HepG2 (cell line): Measurements from ENCODE around the gene MLF1. TPM values are rescaled to one million over a fixed set of nuclear protein-coding genes. Genes with fewer than 3 reads are reported as not detected.

ENCODE experiments used
- CEBPZ ChIP-seq: IDR thresholded peaks from 2 replicates; pipeline ENCODE4 v1.6.1; 2012; ENCODE audit warnings: low read length, improper control_type of control experiment
- HDAC6 ChIP-seq: fragments of 200-600 bp; sonication (generic); IDR thresholded peaks from 2 replicates; pipeline ENCODE4 v1.7.0; 2017; ENCODE audit warnings: mild to moderate bottlenecking, antibody characterized with exemption, low read length, low read depth
- KDM6A ChIP-seq: IDR thresholded peaks from 2 replicates; pipeline ENCODE4 v1.6.1; 2016; ENCODE audit warnings: low read depth
- KMT2A ChIP-seq: sonication (generic); formaldehyde crosslinking; IDR thresholded peaks from 2 replicates; pipeline ENCODE4 v1.4.0; 2020; ENCODE audit warnings: missing genetic modification reagents
- NCOA2 ChIP-seq: sonication (generic); formaldehyde crosslinking; IDR thresholded peaks from 2 replicates; pipeline ENCODE4 v1.8.0; 2022; ENCODE audit warnings: inconsistent platforms
- NFRKB ChIP-seq: fragments of 450-650 bp; IDR thresholded peaks from 2 replicates; pipeline ENCODE4 v1.6.1; 2017
- NONO ChIP-seq, 2 experiments: fragments of 450-650 bp in 1 of 2; sonication (generic) in 1 of 2; formaldehyde crosslinking in 1 of 2; IDR thresholded peaks in 1 of 2; conservative IDR thresholded peaks in 1 of 2; 2 replicates each; pipeline versions ENCODE4 v1.6.1 to v1.8.0; 2017 to 2022; ENCODE audit warnings: mild to moderate bottlenecking in 1 of 2, missing genetic modification reagents in 1 of 2, moderate library complexity in 1 of 2
- SALL1 ChIP-seq: sonication (generic); formaldehyde crosslinking; IDR thresholded peaks from 2 replicates; pipeline ENCODE4 v1.8.0; 2022; ENCODE audit warnings: mild to moderate bottlenecking, missing genetic modification reagents
- ZFP82 ChIP-seq: sonication (generic); formaldehyde crosslinking; IDR thresholded peaks from 2 replicates; pipeline ENCODE4 v1.5.1; 2020; ENCODE audit warnings: mild to moderate bottlenecking, missing genetic modification reagents, borderline replicate concordance
- ZNF17 ChIP-seq: sonication (generic); formaldehyde crosslinking; IDR thresholded peaks from 2 replicates; pipeline ENCODE4 v1.5.0; 2020; ENCODE audit warnings: mild to moderate bottlenecking, missing genetic modification reagents
- ZNF530 ChIP-seq: sonication (generic); formaldehyde crosslinking; IDR thresholded peaks from 2 replicates; pipeline ENCODE4 v1.5.0; 2020; ENCODE audit warnings: low read depth, mild to moderate bottlenecking, missing genetic modification reagents
- ZNF761 ChIP-seq: sonication (generic); formaldehyde crosslinking; conservative IDR thresholded peaks from 2 replicates; pipeline ENCODE4 v1.4.0; 2020; ENCODE audit warnings: mild to moderate bottlenecking, missing genetic modification reagents
- ZNF768 ChIP-seq: sonication (generic); formaldehyde crosslinking; IDR thresholded peaks from 2 replicates; pipeline ENCODE4 v1.4.0; 2020; ENCODE audit warnings: missing genetic modification reagents
- ZNF770 ChIP-seq: sonication (generic); formaldehyde crosslinking; IDR thresholded peaks from 2 replicates; pipeline ENCODE4 v1.5.0; 2020; ENCODE audit warnings: mild to moderate bottlenecking, missing genetic modification reagents
- ZNF816 ChIP-seq: sonication (generic); formaldehyde crosslinking; IDR thresholded peaks from 2 replicates; pipeline ENCODE4 v1.8.0; 2022; ENCODE audit warnings: missing genetic modification reagents, mild to moderate bottlenecking, borderline replicate concordance
- polyA plus RNA-seq, 8 experiments: library from polyadenylated mRNA; depleted of rRNA in 3 of 8; stranded (reverse) in 7 of 8; unstranded in 1 of 8; fragments of >200 nt; fragmentation: Illumina TruSeq in 4 of 8; extraction: Trizol in 4 of 8; gene quantifications; 2 replicates each; pipeline versions ENCODE4 v1.2.1 to v1.2.3, GENCODE V29; 2011 to 2016; ENCODE audit warnings: low read depth in 4 of 8, missing spikeins in 1 of 8, mixed read lengths in 1 of 8; ENCODE audit not compliant: insufficient read depth in 1 of 8
- total RNA-seq, 5 experiments: library from RNA; depleted of rRNA; stranded (reverse); fragments of >200 nt; fragmentation: Illumina TruSeq; extraction: Trizol; gene quantifications; 2 replicates each; pipeline ENCODE4 v1.2.3, GENCODE V29; 2016; ENCODE audit warnings: low read depth in 1 of 5
- TF ChIP-seq, protein P1 (sequence below): sonication (generic); formaldehyde crosslinking; IDR thresholded peaks from 2 replicates; pipeline ENCODE4 v1.4.0; 2020; ENCODE audit warnings: missing genetic modification reagents, borderline replicate concordance
- TF ChIP-seq, protein P2 (sequence below): sonication (generic); formaldehyde crosslinking; IDR thresholded peaks from 2 replicates; pipeline ENCODE4 v1.8.0; 2022; ENCODE audit warnings: low read depth, missing genetic modification reagents
- TF ChIP-seq, protein P3 (sequence below): sonication (generic); formaldehyde crosslinking; IDR thresholded peaks from 2 replicates; pipeline ENCODE4 v1.4.0; 2020; ENCODE audit warnings: mild to moderate bottlenecking, missing genetic modification reagents

MLF1 gene
- total and polyA plus RNA-seq, 2 of the 13 experiments (the other 11 are each of a cell fraction or from before 2014, with no cell fraction given), result 0.88 to 1.0 TPM

DNA sequence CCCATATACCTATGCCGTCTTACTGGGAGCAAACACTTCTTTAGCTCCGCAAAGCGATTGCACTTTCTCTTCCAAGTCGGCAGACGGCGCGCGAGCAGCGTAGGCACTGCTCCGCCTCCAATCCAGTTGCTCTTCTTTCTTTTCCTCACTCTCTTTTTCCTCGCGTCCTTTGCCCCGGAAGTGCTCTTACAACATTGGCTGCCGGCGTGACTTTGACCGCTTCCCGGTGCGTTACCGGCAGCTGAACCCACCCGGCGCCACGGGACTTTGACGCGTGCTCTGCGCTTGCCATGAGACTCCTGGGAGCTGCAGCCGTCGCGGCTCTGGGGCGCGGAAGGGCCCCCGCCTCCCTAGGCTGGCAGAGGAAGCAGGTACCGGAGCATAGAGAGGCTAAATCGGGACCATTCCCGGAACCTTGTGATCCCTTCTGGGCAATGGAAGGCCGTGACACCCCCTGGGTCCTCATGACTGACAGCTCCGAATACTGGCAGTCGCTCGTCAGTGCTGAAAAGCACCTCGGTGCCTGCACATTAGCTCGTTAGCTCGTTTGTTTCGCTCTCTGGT lies 73.4 kb downstream of the MLF1 start, which contains the start of gene GFM1 (continued):
- TF ChIP-seq, protein P1, sequence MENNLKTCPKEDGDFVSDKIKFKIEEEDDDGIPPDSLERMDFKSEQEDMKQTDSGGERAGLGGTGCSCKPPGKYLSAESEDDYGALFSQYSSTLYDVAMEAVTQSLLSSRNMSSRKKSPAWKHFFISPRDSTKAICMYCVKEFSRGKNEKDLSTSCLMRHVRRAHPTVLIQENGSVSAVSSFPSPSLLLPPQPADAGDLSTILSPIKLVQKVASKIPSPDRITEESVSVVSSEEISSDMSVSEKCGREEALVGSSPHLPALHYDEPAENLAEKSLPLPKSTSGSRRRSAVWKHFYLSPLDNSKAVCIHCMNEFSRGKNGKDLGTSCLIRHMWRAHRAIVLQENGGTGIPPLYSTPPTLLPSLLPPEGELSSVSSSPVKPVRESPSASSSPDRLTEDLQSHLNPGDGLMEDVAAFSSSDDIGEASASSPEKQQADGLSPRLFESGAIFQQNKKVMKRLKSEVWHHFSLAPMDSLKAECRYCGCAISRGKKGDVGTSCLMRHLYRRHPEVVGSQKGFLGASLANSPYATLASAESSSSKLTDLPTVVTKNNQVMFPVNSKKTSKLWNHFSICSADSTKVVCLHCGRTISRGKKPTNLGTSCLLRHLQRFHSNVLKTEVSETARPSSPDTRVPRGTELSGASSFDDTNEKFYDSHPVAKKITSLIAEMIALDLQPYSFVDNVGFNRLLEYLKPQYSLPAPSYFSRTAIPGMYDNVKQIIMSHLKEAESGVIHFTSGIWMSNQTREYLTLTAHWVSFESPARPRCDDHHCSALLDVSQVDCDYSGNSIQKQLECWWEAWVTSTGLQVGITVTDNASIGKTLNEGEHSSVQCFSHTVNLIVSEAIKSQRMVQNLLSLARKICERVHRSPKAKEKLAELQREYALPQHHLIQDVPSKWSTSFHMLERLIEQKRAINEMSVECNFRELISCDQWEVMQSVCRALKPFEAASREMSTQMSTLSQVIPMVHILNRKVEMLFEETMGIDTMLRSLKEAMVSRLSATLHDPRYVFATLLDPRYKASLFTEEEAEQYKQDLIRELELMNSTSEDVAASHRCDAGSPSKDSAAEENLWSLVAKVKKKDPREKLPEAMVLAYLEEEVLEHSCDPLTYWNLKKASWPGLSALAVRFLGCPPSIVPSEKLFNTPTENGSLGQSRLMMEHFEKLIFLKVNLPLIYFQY (CRISPR knock-in tag), result peak; percentile 59; the same call in 1 of the 2 replicates
- TF ChIP-seq HDAC6 (no peak), ZNF530 (CRISPR knock-in tag) (no peak), ZNF768 (CRISPR knock-in tag) (peak; percentile 75), NONO (IDR thresholded peaks at IDR 0.05) (no peak), NONO (CRISPR knock-in tag; conservative IDR thresholded peaks at IDR 0.05) (peak; percentile 97), ZNF770 (CRISPR knock-in tag) (peak; percentile 52; the same call in 1 of the 2 replicates), NCOA2 (CRISPR knock-in tag) (peak; percentile 77), KMT2A (CRISPR knock-in tag) (peak; percentile 98), ZNF17 (CRISPR knock-in tag) (no peak), SALL1 (CRISPR knock-in tag) (peak; percentile 92), ZNF761 (CRISPR knock-in tag) (no peak), NFRKB (no peak), ZFP82 (peak; percentile 34; the same call in 1 of the 2 replicates), ZNF816 (no peak), KDM6A (CRISPR knock-in tag) (no peak), CEBPZ (no peak)
- TF ChIP-seq, protein P2, sequence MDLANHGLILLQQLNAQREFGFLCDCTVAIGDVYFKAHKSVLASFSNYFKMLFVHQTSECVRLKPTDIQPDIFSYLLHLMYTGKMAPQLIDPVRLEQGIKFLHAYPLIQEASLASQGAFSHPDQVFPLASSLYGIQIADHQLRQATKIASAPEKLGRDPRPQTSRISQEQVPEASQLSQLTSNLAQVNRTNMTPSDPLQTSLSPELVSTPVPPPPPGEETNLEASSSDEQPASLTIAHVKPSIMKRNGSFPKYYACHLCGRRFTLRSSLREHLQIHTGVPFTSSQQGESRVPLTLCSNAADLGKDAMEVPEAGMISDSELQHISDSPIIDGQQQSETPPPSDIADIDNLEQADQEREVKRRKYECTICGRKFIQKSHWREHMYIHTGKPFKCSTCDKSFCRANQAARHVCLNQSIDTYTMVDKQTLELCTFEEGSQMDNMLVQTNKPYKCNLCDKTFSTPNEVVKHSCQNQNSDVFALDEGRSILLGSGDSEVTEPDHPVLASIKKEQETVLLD, result peak; percentile 91
- TF ChIP-seq, protein P3, sequence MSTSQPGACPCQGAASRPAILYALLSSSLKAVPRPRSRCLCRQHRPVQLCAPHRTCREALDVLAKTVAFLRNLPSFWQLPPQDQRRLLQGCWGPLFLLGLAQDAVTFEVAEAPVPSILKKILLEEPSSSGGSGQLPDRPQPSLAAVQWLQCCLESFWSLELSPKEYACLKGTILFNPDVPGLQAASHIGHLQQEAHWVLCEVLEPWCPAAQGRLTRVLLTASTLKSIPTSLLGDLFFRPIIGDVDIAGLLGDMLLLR (CRISPR knock-in tag), result peak; percentile 77; the same call in 1 of the 2 replicates
